ENCODE results near the gene HTR6. TPM values are rescaled to one million over a fixed set of nuclear protein-coding genes. Genes with fewer than 3 reads are reported as not detected.
A peak's percentile ranks its signal among the peaks of the same experiment; 100 is the strongest.

HTR6 gene
- total RNA-seq, 2 experiments from 2014 or later: 0.14 TPM; not detected in 1

DNA sequence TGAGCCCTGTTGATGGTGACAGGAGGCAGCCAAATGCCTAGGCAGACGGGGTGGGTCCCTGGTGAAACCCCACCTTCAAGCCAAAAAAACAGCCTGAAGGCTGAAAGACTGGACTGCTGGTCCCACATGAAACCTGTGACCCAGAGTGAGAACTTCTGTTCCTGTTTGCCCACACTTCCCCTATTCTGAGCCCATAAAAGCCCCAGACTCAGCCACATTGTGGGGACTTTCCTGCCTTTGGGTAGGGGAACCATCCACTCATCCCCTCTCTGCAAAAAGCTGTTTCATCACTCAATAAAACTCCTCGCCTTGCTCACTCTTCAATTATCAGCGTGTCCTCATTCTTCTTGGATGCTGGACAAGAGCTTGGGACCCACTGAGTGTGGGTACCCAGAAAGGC, 25.2 kb downstream of the HTR6 start:
- ATAC-seq (ENCODE audit: low read depth) (no peak), DNase-seq (no peak)
- H3K27me3 Mint-ChIP-seq: no peaks in the 10 kb centered on the region
- H3K4me1 Mint-ChIP-seq: peaks cover 9% of the 10 kb centered on the region
- no peak overlapping the region for H3K27ac Mint-ChIP-seq
- peaks cover 42% of the 10 kb centered on the region for H3K36me3 Mint-ChIP-seq
- H3K4me3 Mint-ChIP-seq: no peak overlapping the region
- peaks cover 3% of the 10 kb centered on the region for H3K9me3 Mint-ChIP-seq
- POLR2A ChIA-PET: no interaction called here

GRCh38 chr1:19690342-19690741, 25.7 kb downstream of the HTR6 start:
- no peak overlapping the region for H3K4me3 Mint-ChIP-seq
- no peak overlapping the region for H3K27ac Mint-ChIP-seq
- H3K9me3 Mint-ChIP-seq: peaks cover 3% of the 10 kb centered on the region
- POLR2A ChIA-PET: no interaction called here
- no peak for DNase-seq
- ATAC-seq (ENCODE audit: low read depth): no peak
- H3K4me1 Mint-ChIP-seq: peaks cover 9% of the 10 kb centered on the region
- H3K36me3 Mint-ChIP-seq: peaks cover 42% of the 10 kb centered on the region
- no peaks in the 10 kb centered on the region for H3K27me3 Mint-ChIP-seq

GRCh38 chr1:19694298-19694697, 29.6 kb downstream of the HTR6 start:
- H3K4me1 Mint-ChIP-seq: no peaks in the 10 kb centered on the region
- H3K4me3 Mint-ChIP-seq: no peak overlapping the region
- H3K27ac Mint-ChIP-seq: no peak overlapping the region
- POLR2A ChIA-PET: no interaction called here
- no peak for ATAC-seq (ENCODE audit: low read depth)
- H3K9me3 Mint-ChIP-seq: peaks cover 3% of the 10 kb centered on the region
- H3K27me3 Mint-ChIP-seq: no peaks in the 10 kb centered on the region
- no peak for DNase-seq
- H3K36me3 Mint-ChIP-seq: peaks cover 26% of the 10 kb centered on the region

DNA sequence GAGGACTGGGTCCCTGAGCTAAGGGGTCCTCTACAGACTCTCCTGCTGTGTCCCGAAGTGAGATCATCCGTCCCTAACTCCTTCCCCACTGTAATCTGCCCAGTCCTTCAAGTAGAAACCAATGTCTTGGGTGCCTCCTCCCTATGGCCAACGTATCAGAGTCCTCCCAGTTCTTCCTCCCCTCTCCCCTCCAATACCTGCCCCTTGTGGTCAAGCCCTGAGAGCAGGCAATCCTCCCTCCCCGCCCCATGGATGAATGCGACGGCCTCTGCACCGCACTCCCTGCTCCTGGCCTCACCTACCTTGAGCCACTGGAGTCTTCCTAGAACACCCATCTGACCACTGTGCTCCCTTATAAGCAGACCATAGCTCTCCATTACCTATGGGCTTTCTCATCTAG, 31.1 kb downstream of the HTR6 start:
- DNase-seq: no peak
- Mint-ChIP-seq H3K27ac (no peak overlapping the region), H3K36me3 (peaks cover 16% of the 10 kb centered on the region), H3K27me3 (no peaks in the 10 kb centered on the region), H3K4me3 (no peak overlapping the region), H3K9me3 (peaks cover 1% of the 10 kb centered on the region), H3K4me1 (no peaks in the 10 kb centered on the region)
- no peak for ATAC-seq (ENCODE audit: low read depth)
- POLR2A ChIA-PET: no interaction called here

DNA sequence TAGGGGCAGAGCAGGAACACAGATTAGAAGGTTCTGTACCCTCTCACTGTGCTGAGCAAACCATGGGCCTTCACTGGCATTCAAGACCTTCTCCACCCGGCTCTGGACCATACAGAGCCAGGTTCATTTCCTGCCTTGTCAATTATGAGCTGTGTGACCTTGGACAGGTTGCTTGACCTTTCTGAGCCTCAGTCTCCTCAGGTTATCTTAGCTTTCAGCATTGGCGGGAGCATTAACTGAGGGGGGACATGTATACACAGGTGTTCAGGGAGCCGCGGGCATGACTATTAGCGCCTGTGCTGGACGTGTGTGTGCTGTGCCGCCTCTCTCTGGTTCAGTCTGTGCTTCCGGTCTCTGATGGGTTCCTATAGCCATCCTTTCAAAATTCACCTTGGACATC, 32.1 kb downstream of the HTR6 start:
- Mint-ChIP-seq H3K36me3 (peaks cover 8% of the 10 kb centered on the region), H3K9me3 (peaks cover under 1% of the 10 kb centered on the region), H3K4me3 (no peak overlapping the region), H3K27me3 (no peaks in the 10 kb centered on the region), H3K27ac (no peak overlapping the region), H3K4me1 (no peaks in the 10 kb centered on the region)
- POLR2A ChIA-PET: no interaction called here
- no peak for DNase-seq
- no peak for ATAC-seq (ENCODE audit: low read depth)

- POLR2A ChIA-PET: no interaction called here
- H3K4me1 Mint-ChIP-seq: no peaks in the 10 kb centered on the region
- no peak for DNase-seq
These were observed 33.5 kb downstream of the HTR6 start for GRCh38 chr1:19698181-19698580.

GRCh38 chr1:19700079-19700777, 35.6 kb downstream of the HTR6 start:
- POLR2A ChIA-PET: no interaction called here
- H3K27ac Mint-ChIP-seq: no peak overlapping the region
- no peak for ATAC-seq (ENCODE audit: low read depth)
- H3K27me3 Mint-ChIP-seq: no peaks in the 10 kb centered on the region
- H3K4me1 Mint-ChIP-seq: peaks cover 4% of the 10 kb centered on the region
- DNase-seq: no peak
- H3K9me3 Mint-ChIP-seq: no peaks in the 10 kb centered on the region
- H3K36me3 Mint-ChIP-seq: peaks cover 2% of the 10 kb centered on the region
- H3K4me3 Mint-ChIP-seq: no peak overlapping the region

More at GRCh38 chr1:19698181-19698580, 33.5 kb downstream of the HTR6 start:
- no peaks in the 10 kb centered on the region for H3K9me3 Mint-ChIP-seq
- H3K36me3 Mint-ChIP-seq: peaks cover 3% of the 10 kb centered on the region
- no peak overlapping the region for H3K27ac Mint-ChIP-seq
- no peak for ATAC-seq (ENCODE audit: low read depth)
- no peak overlapping the region for H3K4me3 Mint-ChIP-seq
- no peaks in the 10 kb centered on the region for H3K27me3 Mint-ChIP-seq

GRCh38 chr1:19703280-19703679, 38.6 kb downstream of the HTR6 start:
- Mint-ChIP-seq H3K4me1 (peaks cover 4% of the 10 kb centered on the region), H3K9me3 (no peaks in the 10 kb centered on the region), H3K27ac (no peak overlapping the region), H3K36me3 (peaks cover 5% of the 10 kb centered on the region), H3K4me3 (no peak overlapping the region), H3K27me3 (no peaks in the 10 kb centered on the region)
- DNase-seq (no peak), ATAC-seq (ENCODE audit: low read depth) (no peak)
- POLR2A ChIA-PET: no interaction called here

- Mint-ChIP-seq H3K27me3 (no peaks in the 10 kb centered on the region), H3K4me1 (peaks cover 5% of the 10 kb centered on the region), H3K27ac (no peak overlapping the region), H3K36me3 (peaks cover 5% of the 10 kb centered on the region), H3K9me3 (no peaks in the 10 kb centered on the region), H3K4me3 (no peak overlapping the region)
- peak; percentile 61 for DNase-seq
- POLR2A ChIA-PET: interaction anchor here (0.6 kb wide), 1 partner anchor 8 kb away, joined by 3 read pairs; no protein-coding TSS in a partner anchor
- peak; percentile 74 for ATAC-seq (ENCODE audit: low read depth)
These were observed 39.8 kb downstream of the HTR6 start for GRCh38 chr1:19704247-19705113.

DNA sequence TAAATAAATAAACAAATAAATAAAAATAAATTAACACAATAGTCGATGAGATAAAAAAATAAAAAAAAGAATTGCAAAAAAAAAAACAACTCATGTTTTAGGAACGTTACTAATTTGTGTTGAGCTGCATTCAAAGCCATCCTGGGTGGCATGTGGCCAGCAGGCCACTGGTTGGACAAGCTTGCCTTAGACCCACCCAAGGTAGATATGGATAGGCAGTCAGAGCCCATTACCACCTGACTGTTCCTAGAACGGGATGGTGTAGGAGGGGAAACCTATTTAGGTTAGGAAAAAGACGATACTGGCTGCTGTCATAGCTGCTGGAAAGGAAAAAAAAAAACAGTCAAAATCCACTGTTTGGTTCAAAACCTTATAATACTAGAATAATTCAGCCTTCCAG, 40.8 kb downstream of the HTR6 start:
- H3K4me1 Mint-ChIP-seq: peaks cover 7% of the 10 kb centered on the region
- POLR2A ChIA-PET: no interaction called here
- no peak for DNase-seq
- H3K4me3 Mint-ChIP-seq: no peak overlapping the region
- no peaks in the 10 kb centered on the region for H3K9me3 Mint-ChIP-seq
- peaks cover 5% of the 10 kb centered on the region for H3K36me3 Mint-ChIP-seq
- H3K27me3 Mint-ChIP-seq: no peaks in the 10 kb centered on the region
- no peak overlapping the region for H3K27ac Mint-ChIP-seq
- no peak for ATAC-seq (ENCODE audit: low read depth)

- ATAC-seq (ENCODE audit: low read depth) (no peak), DNase-seq (no peak)
- POLR2A ChIA-PET: no interaction called here
- Mint-ChIP-seq H3K27ac (no peak overlapping the region), H3K27me3 (no peaks in the 10 kb centered on the region), H3K4me3 (no peak overlapping the region), H3K9me3 (no peaks in the 10 kb centered on the region), H3K4me1 (peaks cover 13% of the 10 kb centered on the region), H3K36me3 (peaks cover 5% of the 10 kb centered on the region)
These were observed 41.5 kb downstream of the HTR6 start for GRCh38 chr1:19706136-19706535.

DNA sequence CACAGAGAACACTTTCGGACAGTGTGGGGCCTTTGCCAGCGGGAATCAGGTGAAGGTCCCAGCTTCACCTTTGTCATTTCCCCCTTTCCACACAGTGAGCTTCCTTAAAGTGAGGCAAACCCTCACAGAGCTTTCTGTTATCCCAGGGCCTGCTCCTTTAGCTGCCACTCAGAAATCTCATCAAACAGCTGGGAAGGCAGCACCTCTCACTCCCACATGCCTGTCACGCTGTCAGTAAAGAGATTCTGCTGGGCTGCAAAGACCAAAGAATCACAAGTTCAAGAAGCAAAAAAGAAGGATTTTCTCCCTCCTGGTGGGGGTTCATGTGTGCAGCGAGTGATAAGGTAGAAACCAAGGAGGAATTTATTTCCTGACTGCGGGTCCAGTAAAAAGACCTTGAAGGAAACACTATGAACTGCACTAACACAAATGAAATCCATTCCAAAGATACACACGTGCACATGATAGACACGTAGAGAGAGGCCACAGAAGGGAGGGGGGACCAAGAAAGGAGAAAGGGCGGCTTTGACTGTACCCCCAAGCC, 44.0 kb downstream of the HTR6 start:
- no peaks in the 10 kb centered on the region for H3K9me3 Mint-ChIP-seq
- H3K27ac Mint-ChIP-seq: peak overlapping the region; percentile 42
- peaks cover 11% of the 10 kb centered on the region for H3K36me3 Mint-ChIP-seq
- POLR2A ChIA-PET: no interaction called here
- no peak for DNase-seq
- H3K27me3 Mint-ChIP-seq: no peaks in the 10 kb centered on the region
- no peak for ATAC-seq (ENCODE audit: low read depth)
- H3K4me1 Mint-ChIP-seq: peaks cover 18% of the 10 kb centered on the region
- H3K4me3 Mint-ChIP-seq: no peak overlapping the region

- POLR2A ChIA-PET: no interaction called here
- no peak for DNase-seq
- Mint-ChIP-seq H3K27ac (no peak overlapping the region), H3K4me3 (no peak overlapping the region), H3K36me3 (peaks cover 12% of the 10 kb centered on the region), H3K4me1 (peaks cover 14% of the 10 kb centered on the region), H3K9me3 (no peaks in the 10 kb centered on the region), H3K27me3 (no peaks in the 10 kb centered on the region)
- ATAC-seq (ENCODE audit: low read depth): no peak
These were observed 44.7 kb downstream of the HTR6 start for GRCh38 chr1:19709260-19709793.

Data from activated naive CD8-positive, alpha-beta T cell treated with anti-CD3 and anti-CD28 coated beads, Interleukin-2, amount 10 ng/mL, durations not matched to agents 7 days and 5 days (primary cell).